GM13976 (cell line): ENCODE data around the gene ZNF431.
"Not testable (repeated sequence)": the region's sequence is repeated elsewhere in the genome, so short reads cannot be mapped to it uniquely, and the experiment has no call there.

Experiments
- DNase-seq: peaks from one replicate; pipeline ENCODE4 v3.0.0; 2012; ENCODE audit warnings: low spot score
- CTCF ChIP-seq: IDR thresholded peaks from 2 replicates; pipeline ENCODE4 v1.5.1; 2012; ENCODE audit warnings: borderline replicate concordance, mild to moderate bottlenecking; ENCODE audit not compliant: insufficient read depth; ENCODE audit errors: extremely low read depth, missing control alignments, control extremely low read depth
- in situ Hi-C: fragments of 300-500 bp; cut with MboI; formaldehyde crosslinking; loops from one replicate; pipeline ENCODE4 v1.12.0; 2022; ENCODE audit warnings: low sequenced_read_pairs, mixed read lengths, inconsistent platforms; ENCODE audit not compliant: unreplicated experiment

Gene ZNF431

DNA sequence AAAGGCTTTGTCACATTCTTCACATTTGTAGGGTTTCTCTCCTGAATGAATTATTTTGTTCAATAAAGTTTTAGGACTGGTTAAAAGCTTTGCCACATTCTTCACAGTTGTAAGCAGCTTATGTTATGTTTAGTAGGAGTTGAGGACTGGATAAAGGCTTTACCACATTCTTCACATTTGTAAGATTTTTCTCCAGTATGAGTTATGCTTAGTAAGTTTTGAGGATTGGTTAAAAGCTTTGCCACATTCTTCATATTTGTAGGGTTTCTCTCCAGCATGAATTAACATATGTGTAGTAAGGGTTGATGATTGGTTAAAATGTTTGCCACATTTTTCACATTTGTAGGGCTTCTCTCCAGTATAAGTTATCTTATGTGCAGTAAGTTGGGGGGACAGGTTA, 79.9 kb downstream of the ZNF431 start:
- TF ChIP-seq CTCF = no peak
- no peak for DNase-seq
- in situ Hi-C loops = no loop called here

DNA sequence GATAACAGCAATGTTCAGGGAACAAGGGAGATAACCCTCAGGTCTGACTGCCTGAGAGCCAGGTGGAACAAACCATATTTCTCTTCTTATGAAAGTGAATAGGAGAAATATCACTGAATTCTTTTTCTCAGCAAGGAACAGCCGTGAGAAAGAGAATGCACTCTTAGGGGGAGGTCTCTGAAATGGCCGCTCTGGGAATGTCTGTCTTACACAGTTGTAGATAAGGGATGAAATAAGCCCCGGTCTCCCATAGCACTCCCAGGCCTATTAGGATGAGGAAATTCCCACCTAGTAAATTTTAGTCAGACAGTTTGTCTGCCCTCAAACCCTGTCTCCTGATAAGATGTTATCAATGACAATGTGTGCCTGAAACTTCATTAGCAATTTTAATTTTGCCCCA, 88.1 kb downstream of the ZNF431 start:
- in situ Hi-C loops, DNase-seq: not testable (repeated sequence)

DNA sequence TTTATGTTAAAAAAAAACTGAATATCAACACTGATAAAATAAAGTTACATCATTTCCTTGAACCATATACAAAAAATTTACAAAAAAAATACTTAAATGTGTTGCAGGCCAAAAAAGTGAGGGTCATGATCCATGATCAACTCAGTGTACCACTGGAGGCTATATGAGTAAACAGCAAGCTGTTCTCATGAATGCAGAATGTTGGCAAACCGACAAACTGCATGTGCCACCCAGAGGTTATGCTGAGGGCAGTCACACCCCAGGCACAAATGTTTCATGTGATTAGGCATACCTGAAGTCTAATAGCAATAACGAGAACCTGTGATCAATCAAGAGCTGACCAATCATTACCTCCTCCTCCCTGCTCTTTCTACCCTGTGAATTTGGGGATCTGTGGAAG, 91.9 kb downstream of the ZNF431 start:
- no peak for DNase-seq

DNA sequence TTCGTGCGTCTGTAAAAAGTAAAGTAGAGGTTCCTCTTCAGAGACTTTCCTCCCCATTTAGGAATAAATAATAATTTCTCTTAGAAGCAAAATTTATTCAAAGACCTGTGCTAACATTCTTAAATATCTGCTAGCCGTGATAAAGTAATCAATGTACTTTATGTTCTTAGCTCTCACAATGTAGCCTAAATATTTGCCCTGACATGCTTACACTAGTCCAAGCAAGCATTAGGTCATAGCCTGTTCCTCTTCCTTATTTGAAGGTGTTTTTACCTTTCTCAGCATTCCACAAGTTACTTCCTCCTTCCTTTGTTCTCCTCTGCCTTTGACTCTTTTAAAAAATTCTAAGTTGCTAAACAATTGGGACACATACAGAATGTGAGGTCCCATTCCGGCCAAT, 94.9 kb downstream of the ZNF431 start:
- DNase-seq, in situ Hi-C loops: not testable (repeated sequence)

More for the DNA sequence above, 91.9 kb downstream of the ZNF431 start:
- no peak for TF ChIP-seq CTCF
- in situ Hi-C loops = no loop called here

GRCh38 chr19:21238670-21239069, 96.8 kb downstream of the ZNF431 start:
- no peak for TF ChIP-seq CTCF
- in situ Hi-C loops = no loop called here
- no peak for DNase-seq
